Spleen (tissue), 11 donors: ENCODE results near the gene DDAH1. TPM values are rescaled to one million over a fixed set of nuclear protein-coding genes. Genes with fewer than 3 reads are reported as not detected.

Experiments
- DNase-seq: peaks from one replicate; pipeline ENCODE4 v3.0.0-alpha.2; 2020
- H3K27ac ChIP-seq, 8 donors: fragments of 200-600 bp; sonication (generic) in 7 of 8; 1 replicate in 4 of 8; 2 replicates in 4 of 8; pipeline versions ENCODE4 v1.5.0 to v1.8.0; 2016 to 2021; ENCODE audit warnings: inconsistent platforms in 4 of 8, mild to moderate bottlenecking in 4 of 8, moderate library complexity in 1 of 8
- H3K27me3 ChIP-seq, 7 donors: fragments of 200-600 bp; sonication (generic) in 6 of 7; replicated peaks in 1 of 7; 1 replicate in 4 of 7; 2 replicates in 3 of 7; pipeline versions ENCODE4 v1.5.0 to v1.8.0; 2016 to 2021; ENCODE audit warnings: inconsistent platforms in 3 of 7, mild to moderate bottlenecking in 1 of 7
- H3K36me3 ChIP-seq, 6 donors: fragments of 200-600 bp; sonication (generic) in 5 of 6; 1 replicate in 4 of 6; 2 replicates in 2 of 6; pipeline versions ENCODE4 v1.5.0 to v1.8.0; 2016 to 2021; ENCODE audit warnings: inconsistent platforms in 2 of 6
- H3K4me1 ChIP-seq, 6 donors: fragments of 200-600 bp; sonication (generic) in 5 of 6; 1 replicate in 3 of 6; 2 replicates in 3 of 6; pipeline versions ENCODE4 v1.5.0 to v1.8.0; 2016 to 2021; ENCODE audit warnings: inconsistent platforms in 3 of 6
- H3K4me3 ChIP-seq, 8 donors: fragments of 200-600 bp; sonication (generic) in 7 of 8; 1 replicate in 4 of 8; 2 replicates in 4 of 8; pipeline versions ENCODE4 v1.5.0 to v1.8.0; 2016 to 2021; ENCODE audit warnings: inconsistent platforms in 4 of 8, mild to moderate bottlenecking in 4 of 8, moderate library complexity in 2 of 8
- H3K9me3 ChIP-seq, 8 donors: fragments of 200-600 bp; sonication (generic) in 7 of 8; 1 replicate in 4 of 8; 2 replicates in 4 of 8; pipeline versions ENCODE4 v1.5.0 to v1.8.0; 2016 to 2021; ENCODE audit warnings: inconsistent platforms in 4 of 8
- POLR2A ChIP-seq, 3 donors: fragments of 450-650 bp; IDR thresholded peaks; one replicate each; pipeline ENCODE4 v1.5.1; 2017; ENCODE audit warnings: antibody characterized with exemption in 3 of 3, mild to moderate bottlenecking in 1 of 3
- POLR2AphosphoS5 ChIP-seq, 3 donors: sonication (generic); formaldehyde crosslinking; IDR thresholded peaks; one replicate each; pipeline ENCODE4 v1.5.1; 2017; ENCODE audit warnings: antibody characterized with exemption in 3 of 3
- WGBS, 5 donors: extraction: QIAGEN DNeasy Blood & Tissue Kit in 3 of 5; methylation state at CpG; one replicate each; pipeline versions ENCODE4 v1.1.5 to v1.1.7; 2013 to 2018; 5-methylcytosine and 5-hydroxymethylcytosine counted together
- intact Hi-C: fragments of 100-400 bp; cut with DNase I; formaldehyde crosslinking; loops from one replicate; pipeline ENCODE4 v1.15.0; 2023; ENCODE audit warnings: low total_unique reads
- polyA plus RNA-seq, 3 donors: library from polyadenylated mRNA; stranded (reverse); fragments of 200-250 nt; gene quantifications; one replicate each; pipeline ENCODE4 v1.2.1, GENCODE V29; 2013
- total RNA-seq, 7 donors: library from RNA; depleted of rRNA in 3 of 7; stranded (reverse); fragments of >200 nt in 3 of 7; fragmentation: NEBNext Ultra II Directional in 4 of 7; extraction: Animal tissue kit (Norgen Biotek cat#: 25700) in 4 of 7; gene quantifications; one replicate each; pipeline versions ENCODE4 v1.1.0 to v1.2.1, GENCODE V29; 2016 to 2021
- TF ChIP-seq, protein P1 (sequence below), 11 experiments: fragments of 200-600 bp in 7 of 11; fragments of 450-650 bp in 4 of 11; sonication (generic) in 4 of 11; IDR thresholded peaks in 8 of 11; conservative IDR thresholded peaks in 3 of 11; 1 replicate in 7 of 11; 2 replicates in 4 of 11; pipeline versions ENCODE4 v1.4.0 to v1.8.0; 2016 to 2021; ENCODE audit warnings: antibody characterized with exemption in 11 of 11, inconsistent platforms in 4 of 11, mild to moderate bottlenecking in 1 of 11
- donor health status: healthy with polysubstance abuse.
- donor health status: DM: no; HTN: no; CAD: no; lungs with moderate emphysema.
- donor health status: DM: no; HTN: no; CAD: no.
- donor health status: Bipolar disorder and iron deficiency.
- donor health status: healthy.
- donor health status: DM: no; HTN: no; CAD: no.
- donor health status: DM: yes; HTN: yes; CAD: no.

The DDAH1 gene
- total and polyA plus RNA-seq, 10 donors: 1.8 to 19.8 (median 13.7) TPM

DNA sequence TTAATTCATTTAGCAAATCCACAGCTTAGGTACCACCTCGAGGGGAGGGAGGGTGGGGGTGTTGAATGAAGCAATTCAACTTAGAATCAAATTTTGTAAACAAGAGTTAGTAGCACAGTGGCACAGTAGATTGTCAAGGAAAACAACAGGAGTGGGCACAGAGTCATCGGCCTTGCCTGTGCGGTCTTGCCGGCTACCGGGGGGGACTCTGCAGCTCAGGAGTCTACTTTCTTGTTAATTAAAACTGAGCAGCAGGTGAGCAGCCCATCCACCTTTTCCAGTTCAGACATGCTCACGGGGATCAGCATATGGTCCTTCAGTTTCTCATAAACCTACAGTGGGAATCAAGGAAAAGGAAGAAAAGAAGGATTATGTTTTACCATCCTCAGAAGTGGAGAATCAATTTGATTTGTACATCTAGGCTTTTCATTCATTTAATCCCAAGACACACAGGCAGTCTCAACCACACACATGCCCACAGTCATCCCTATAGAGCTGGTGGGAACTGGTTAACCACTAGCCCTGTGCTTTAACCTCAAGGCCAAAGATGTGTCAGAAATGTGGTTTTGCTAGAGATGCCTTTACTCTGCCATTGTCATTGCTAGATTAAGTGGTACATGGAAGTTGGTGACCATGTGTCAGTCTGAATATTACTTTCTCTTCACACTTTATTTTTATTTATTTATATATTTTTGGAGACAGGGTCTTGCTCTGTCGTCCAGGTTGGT lies 143.6 kb downstream of the DDAH1 start:
- Histone ChIP-seq H3K9me3 (no peaks in the 10 kb centered on the region), H3K4me1 (peaks cover 0 to 18% (median 5%) of the 10 kb centered on the region in 6 donors), H3K4me3 (no peak overlapping the region), H3K27ac (peak overlapping the region in 1 of 8 donors; percentile 40), H3K36me3 (no peaks in the 10 kb centered on the region), H3K27me3 (no peaks in the 10 kb centered on the region)
- DNase-seq: no peak
- WGBS, 5 donors: 80 to 86% (median 86%) methylated on average over 7 of the region's 7 CpGs
- intact Hi-C loops: no loop called here
- TF ChIP-seq POLR2AphosphoS5 (IDR thresholded peaks at IDR 0.05): no peak
- TF ChIP-seq POLR2A (IDR thresholded peaks at IDR 0.05): no peak
- TF ChIP-seq, protein P1, sequence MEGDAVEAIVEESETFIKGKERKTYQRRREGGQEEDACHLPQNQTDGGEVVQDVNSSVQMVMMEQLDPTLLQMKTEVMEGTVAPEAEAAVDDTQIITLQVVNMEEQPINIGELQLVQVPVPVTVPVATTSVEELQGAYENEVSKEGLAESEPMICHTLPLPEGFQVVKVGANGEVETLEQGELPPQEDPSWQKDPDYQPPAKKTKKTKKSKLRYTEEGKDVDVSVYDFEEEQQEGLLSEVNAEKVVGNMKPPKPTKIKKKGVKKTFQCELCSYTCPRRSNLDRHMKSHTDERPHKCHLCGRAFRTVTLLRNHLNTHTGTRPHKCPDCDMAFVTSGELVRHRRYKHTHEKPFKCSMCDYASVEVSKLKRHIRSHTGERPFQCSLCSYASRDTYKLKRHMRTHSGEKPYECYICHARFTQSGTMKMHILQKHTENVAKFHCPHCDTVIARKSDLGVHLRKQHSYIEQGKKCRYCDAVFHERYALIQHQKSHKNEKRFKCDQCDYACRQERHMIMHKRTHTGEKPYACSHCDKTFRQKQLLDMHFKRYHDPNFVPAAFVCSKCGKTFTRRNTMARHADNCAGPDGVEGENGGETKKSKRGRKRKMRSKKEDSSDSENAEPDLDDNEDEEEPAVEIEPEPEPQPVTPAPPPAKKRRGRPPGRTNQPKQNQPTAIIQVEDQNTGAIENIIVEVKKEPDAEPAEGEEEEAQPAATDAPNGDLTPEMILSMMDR (IDR thresholded peaks at IDR 0.05 in 8 of 11, conservative IDR thresholded peaks at IDR 0.05 in 3 of 11): no peak

DNA sequence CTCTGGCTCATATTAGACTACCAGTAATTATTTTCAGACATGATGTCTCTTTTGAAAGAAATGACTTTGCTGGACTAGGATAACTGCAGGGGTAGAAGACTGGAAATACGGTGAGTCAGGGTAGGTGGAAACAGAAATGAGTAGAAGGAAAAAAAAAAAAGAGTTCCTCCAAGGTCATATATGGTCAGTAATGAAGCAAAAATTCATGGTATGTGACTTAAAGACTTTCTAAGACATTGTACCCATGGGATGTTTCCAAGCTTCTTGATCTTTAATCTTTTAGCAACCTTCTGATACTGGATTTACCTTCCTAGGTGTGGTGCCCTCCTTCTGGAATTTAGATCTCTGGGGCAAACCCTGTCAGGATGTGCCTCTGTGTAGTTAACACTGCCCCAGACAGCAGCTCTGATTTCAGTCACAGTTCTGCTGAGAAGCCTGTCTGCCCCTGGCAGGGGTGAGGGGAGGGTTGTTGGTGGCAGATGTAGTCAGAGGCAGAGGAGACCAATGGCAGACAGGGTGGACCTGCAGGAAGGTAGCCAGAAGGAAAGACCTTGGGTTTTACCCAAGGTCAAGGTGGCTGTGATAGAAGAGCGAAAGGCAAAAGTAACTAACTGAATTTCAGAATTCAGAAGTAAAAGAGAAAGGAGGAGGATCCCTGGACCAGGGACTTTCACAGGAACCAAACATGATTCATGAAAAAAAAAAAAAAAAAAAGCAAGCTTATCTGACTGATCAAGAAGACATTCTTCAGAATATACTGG lies 144.4 kb downstream of the DDAH1 start:
- no peak overlapping the region for H3K4me3 ChIP-seq
- no peaks in the 10 kb centered on the region for H3K36me3 ChIP-seq
- H3K27ac ChIP-seq: peak overlapping the region in 3 of 8 donors; percentile 11 to 46 (median 40)
- no peak for DNase-seq
- H3K27me3 ChIP-seq: no peaks in the 10 kb centered on the region
- WGBS, 5 donors: 72 to 83% (median 79%) methylated on average over 2 of the region's 2 CpGs
- no peaks in the 10 kb centered on the region for H3K9me3 ChIP-seq
- TF ChIP-seq, protein P1 (IDR thresholded peaks at IDR 0.05 in 8 of 11, conservative IDR thresholded peaks at IDR 0.05 in 3 of 11): no peak
- TF ChIP-seq POLR2AphosphoS5 (IDR thresholded peaks at IDR 0.05): no peak
- TF ChIP-seq POLR2A (IDR thresholded peaks at IDR 0.05): no peak
- intact Hi-C loops: no loop called here
- peaks cover 0 to 22% (median 5%) of the 10 kb centered on the region in 6 donors for H3K4me1 ChIP-seq

DNA sequence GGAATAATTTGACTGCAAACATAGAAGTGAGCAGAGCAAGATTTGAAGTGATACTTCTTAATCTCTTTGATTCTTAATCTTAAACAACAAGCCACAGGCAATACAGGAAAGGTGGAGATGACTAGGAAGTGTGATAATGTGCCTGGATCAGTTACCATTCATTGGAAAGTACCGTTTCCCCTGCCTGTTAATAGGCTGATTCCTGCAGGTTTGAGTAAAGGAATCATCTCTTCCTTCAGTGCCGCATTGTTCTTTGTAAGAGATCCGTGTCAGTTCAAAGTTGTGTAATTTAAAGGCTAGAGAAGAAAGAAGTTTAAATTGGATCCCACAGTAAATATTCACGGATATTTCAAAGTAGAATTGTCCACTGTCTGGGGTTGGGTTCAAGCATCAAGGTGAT lies 145.0 kb downstream of the DDAH1 start:
- H3K27ac ChIP-seq: peak overlapping the region in 2 of 8 donors; percentile 29 to 40
- no peaks in the 10 kb centered on the region for H3K27me3 ChIP-seq
- no peak for DNase-seq
- H3K36me3 ChIP-seq: no peaks in the 10 kb centered on the region
- H3K4me3 ChIP-seq: no peak overlapping the region
- intact Hi-C loops: loop anchor here (10.0 kb wide), 1 partner anchor 695 kb away; no protein-coding TSS in a partner anchor
- 34 to 63% (median 58%) methylated on average over 4 of the region's 4 CpGs for WGBS, 5 donors
- peaks cover 0 to 29% (median 5%) of the 10 kb centered on the region in 6 donors for H3K4me1 ChIP-seq
- TF ChIP-seq, protein P1 (IDR thresholded peaks at IDR 0.05 in 8 of 11, conservative IDR thresholded peaks at IDR 0.05 in 3 of 11): no peak
- TF ChIP-seq POLR2AphosphoS5 (IDR thresholded peaks at IDR 0.05): no peak
- TF ChIP-seq POLR2A (IDR thresholded peaks at IDR 0.05): no peak
- no peaks in the 10 kb centered on the region for H3K9me3 ChIP-seq

DNA sequence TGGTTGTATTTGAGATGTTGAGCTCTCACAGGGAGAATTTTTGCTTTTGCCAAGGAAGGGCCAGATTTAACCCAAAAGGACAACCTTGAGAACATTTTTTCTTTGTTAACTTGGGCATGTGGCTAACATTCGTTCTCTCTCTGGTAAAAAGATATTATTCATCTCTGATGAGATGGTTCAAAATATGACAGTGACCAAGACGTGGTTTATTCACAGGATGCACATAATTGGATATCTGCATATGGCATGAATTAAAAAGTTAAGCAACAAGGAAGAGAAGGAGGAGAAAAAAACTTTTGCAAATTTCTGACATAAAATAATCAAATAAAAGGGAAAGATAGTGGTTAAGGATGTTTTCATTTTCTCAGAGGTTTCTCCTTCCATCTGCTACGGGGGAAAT lies 145.5 kb downstream of the DDAH1 start:
- intact Hi-C loops: loop anchor here (10.0 kb wide), 1 partner anchor 695 kb away; no protein-coding TSS in a partner anchor
- Histone ChIP-seq H3K27me3 (no peaks in the 10 kb centered on the region), H3K9me3 (no peaks in the 10 kb centered on the region), H3K4me3 (no peak overlapping the region), H3K36me3 (no peaks in the 10 kb centered on the region), H3K4me1 (peaks cover 0 to 33% (median 6%) of the 10 kb centered on the region in 6 donors), H3K27ac (no peak overlapping the region)
- 59 to 75% (median 67%) methylated on average over 3 of the region's 3 CpGs for WGBS, 5 donors
- no peak for TF ChIP-seq POLR2AphosphoS5 (IDR thresholded peaks at IDR 0.05)
- no peak for TF ChIP-seq POLR2A (IDR thresholded peaks at IDR 0.05)
- TF ChIP-seq, protein P1 (IDR thresholded peaks at IDR 0.05 in 8 of 11, conservative IDR thresholded peaks at IDR 0.05 in 3 of 11): no peak
- no peak for DNase-seq
